Measurements from ENCODE around the gene SCGN. TPM values are rescaled to one million over a fixed set of nuclear protein-coding genes. Genes with fewer than 3 reads are reported as not detected.

Gene SCGN
- total RNA-seq, 2 experiments from 2014 or later = not detected

DNA sequence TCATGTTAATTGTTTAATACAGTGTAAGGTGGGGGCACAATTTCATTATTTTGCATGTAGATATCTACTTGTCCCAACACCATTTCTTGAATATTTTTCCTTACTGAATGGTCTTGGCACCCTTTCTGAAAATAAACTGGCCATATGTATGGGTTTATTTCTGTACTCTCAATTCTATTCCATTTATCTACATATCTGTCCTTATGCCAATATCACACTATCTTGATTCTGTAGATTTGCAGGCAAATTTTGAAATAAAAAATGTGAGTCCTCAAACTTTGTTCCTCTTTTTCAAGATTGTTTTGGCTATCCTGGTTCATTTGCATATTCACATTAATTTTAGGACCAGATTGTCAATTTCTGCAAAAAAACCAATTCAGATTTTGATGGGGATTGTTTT lies 34.8 kb downstream of the SCGN start:
- no peak overlapping the region for H3K4me3 ChIP-seq (ENCODE audit: low read length)
- H3K27me3 ChIP-seq (ENCODE audit: control insufficient read depth in 1 of 2, insufficient read depth in 2 of 2, low read length in 2 of 2) = peaks cover 10 to 15% of the 10 kb centered on the region in 2 experiments
- H3K27me3 Mint-ChIP-seq = peaks cover 42% of the 10 kb centered on the region
- no peak overlapping the region for H3K4me3 Mint-ChIP-seq
- no peak for ATAC-seq (ENCODE audit: poor library complexity)
- no peak overlapping the region for H3K27ac Mint-ChIP-seq
- no peaks in the 10 kb centered on the region for H3K9me3 Mint-ChIP-seq
- CTCF ChIA-PET = no interaction called here
- H3K4me1 ChIP-seq (ENCODE audit: insufficient read depth, low read length) = no peaks in the 10 kb centered on the region
- no peak overlapping the region for H3K27ac ChIP-seq (ENCODE audit: low read depth in 1 of 2, low read length in 2 of 2)
- no peaks in the 10 kb centered on the region for H3K4me1 Mint-ChIP-seq (ENCODE audit: low read depth)
- H3K36me3 ChIP-seq (ENCODE audit: insufficient read depth, low read length) = no peaks in the 10 kb centered on the region
- TF ChIP-seq, protein P1, sequence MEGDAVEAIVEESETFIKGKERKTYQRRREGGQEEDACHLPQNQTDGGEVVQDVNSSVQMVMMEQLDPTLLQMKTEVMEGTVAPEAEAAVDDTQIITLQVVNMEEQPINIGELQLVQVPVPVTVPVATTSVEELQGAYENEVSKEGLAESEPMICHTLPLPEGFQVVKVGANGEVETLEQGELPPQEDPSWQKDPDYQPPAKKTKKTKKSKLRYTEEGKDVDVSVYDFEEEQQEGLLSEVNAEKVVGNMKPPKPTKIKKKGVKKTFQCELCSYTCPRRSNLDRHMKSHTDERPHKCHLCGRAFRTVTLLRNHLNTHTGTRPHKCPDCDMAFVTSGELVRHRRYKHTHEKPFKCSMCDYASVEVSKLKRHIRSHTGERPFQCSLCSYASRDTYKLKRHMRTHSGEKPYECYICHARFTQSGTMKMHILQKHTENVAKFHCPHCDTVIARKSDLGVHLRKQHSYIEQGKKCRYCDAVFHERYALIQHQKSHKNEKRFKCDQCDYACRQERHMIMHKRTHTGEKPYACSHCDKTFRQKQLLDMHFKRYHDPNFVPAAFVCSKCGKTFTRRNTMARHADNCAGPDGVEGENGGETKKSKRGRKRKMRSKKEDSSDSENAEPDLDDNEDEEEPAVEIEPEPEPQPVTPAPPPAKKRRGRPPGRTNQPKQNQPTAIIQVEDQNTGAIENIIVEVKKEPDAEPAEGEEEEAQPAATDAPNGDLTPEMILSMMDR (IDR thresholded peaks at IDR 0.05) = no peak
- H3K36me3 Mint-ChIP-seq (ENCODE audit: low read depth) = no peaks in the 10 kb centered on the region
- no peak for DNase-seq
- intact Hi-C loops (cut with DNase I, micrococcal nuclease) = no loop called here
- POLR2A ChIA-PET = interaction anchor here (0.8 kb wide), 1 partner anchor 14 kb away, joined by 5 read pairs; no protein-coding TSS in a partner anchor
- no peaks in the 10 kb centered on the region for H3K9me3 ChIP-seq (ENCODE audit: control insufficient read depth in 1 of 2, insufficient read depth in 1 of 2, low read length in 2 of 2)

DNA sequence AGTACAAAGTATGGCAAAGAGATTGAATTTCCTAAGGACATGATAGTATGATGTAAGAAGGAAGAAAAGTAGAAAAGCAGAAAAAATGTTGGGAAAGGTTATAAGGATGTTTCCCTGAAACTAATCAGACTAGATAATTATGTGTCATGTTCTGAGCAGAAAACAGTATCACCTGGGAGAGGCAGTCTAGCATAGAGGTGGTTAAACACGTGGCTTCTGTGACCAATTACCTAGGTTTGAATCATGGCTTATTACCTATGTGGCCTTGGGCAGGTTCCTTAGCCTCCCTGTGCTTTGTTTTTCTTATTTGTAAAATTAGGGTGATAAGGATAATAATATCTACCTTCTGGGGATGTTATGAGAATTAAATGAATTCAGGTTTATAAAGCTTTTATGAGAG lies 38.0 kb downstream of the SCGN start:
- POLR2A ChIA-PET = no interaction called here
- no peak overlapping the region for H3K4me3 ChIP-seq (ENCODE audit: low read length)
- H3K27ac ChIP-seq (ENCODE audit: low read depth in 1 of 2, low read length in 2 of 2) = no peak overlapping the region
- Mint-ChIP-seq H3K9me3 (no peaks in the 10 kb centered on the region), H3K27me3 (peaks cover 47% of the 10 kb centered on the region), H3K4me3 (no peak overlapping the region), H3K36me3 (ENCODE audit: low read depth) (no peaks in the 10 kb centered on the region), H3K27ac (no peak overlapping the region), H3K4me1 (ENCODE audit: low read depth) (no peaks in the 10 kb centered on the region)
- intact Hi-C loops (cut with DNase I, micrococcal nuclease) = no loop called here
- ATAC-seq (ENCODE audit: poor library complexity) (no peak), DNase-seq (no peak)
- H3K4me1 ChIP-seq (ENCODE audit: insufficient read depth, low read length) = no peaks in the 10 kb centered on the region
- TF ChIP-seq, protein P1 (IDR thresholded peaks at IDR 0.05) = no peak
- CTCF ChIA-PET = no interaction called here
- no peaks in the 10 kb centered on the region for H3K9me3 ChIP-seq (ENCODE audit: control insufficient read depth in 1 of 2, insufficient read depth in 1 of 2, low read length in 2 of 2)
- H3K27me3 ChIP-seq (ENCODE audit: control insufficient read depth in 1 of 2, insufficient read depth in 2 of 2, low read length in 2 of 2) = peaks cover 5 to 31% of the 10 kb centered on the region in 2 experiments
- H3K36me3 ChIP-seq (ENCODE audit: insufficient read depth, low read length) = no peaks in the 10 kb centered on the region

DNA sequence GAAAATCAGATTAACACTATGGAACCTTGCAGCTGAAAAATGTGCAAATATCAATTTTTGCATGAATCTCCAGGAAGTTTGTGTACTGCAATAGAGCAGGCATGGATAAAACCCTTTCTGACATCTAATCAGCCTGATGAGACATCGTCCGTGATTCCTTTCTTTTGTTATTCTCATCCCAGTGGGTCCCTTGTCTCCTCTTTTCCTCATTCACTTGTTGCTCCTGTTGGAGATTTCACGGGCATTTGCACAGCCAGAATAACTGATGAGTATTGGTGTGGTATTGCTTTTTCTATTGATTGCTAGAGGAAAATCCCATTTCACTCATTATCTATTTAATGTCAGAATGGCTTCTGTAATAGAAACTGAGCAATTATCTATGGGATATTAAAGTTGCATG lies 39.9 kb downstream of the SCGN start:
- no peak overlapping the region for H3K4me3 ChIP-seq (ENCODE audit: low read length)
- no peaks in the 10 kb centered on the region for H3K4me1 ChIP-seq (ENCODE audit: insufficient read depth, low read length)
- H3K9me3 ChIP-seq (ENCODE audit: control insufficient read depth in 1 of 2, insufficient read depth in 1 of 2, low read length in 2 of 2) = no peaks in the 10 kb centered on the region
- peaks cover 5 to 26% of the 10 kb centered on the region in 2 experiments for H3K27me3 ChIP-seq (ENCODE audit: control insufficient read depth in 1 of 2, insufficient read depth in 2 of 2, low read length in 2 of 2)
- Mint-ChIP-seq H3K27me3 (peaks cover 51% of the 10 kb centered on the region), H3K36me3 (ENCODE audit: low read depth) (no peaks in the 10 kb centered on the region), H3K4me3 (no peak overlapping the region), H3K9me3 (no peaks in the 10 kb centered on the region), H3K27ac (no peak overlapping the region), H3K4me1 (ENCODE audit: low read depth) (no peaks in the 10 kb centered on the region)
- POLR2A ChIA-PET = no interaction called here
- H3K27ac ChIP-seq (ENCODE audit: low read depth in 1 of 2, low read length in 2 of 2) = no peak overlapping the region
- no peak for DNase-seq
- intact Hi-C loops (cut with DNase I, micrococcal nuclease) = no loop called here
- H3K36me3 ChIP-seq (ENCODE audit: insufficient read depth, low read length) = no peaks in the 10 kb centered on the region
- no peak for ATAC-seq (ENCODE audit: poor library complexity)
- CTCF ChIA-PET = no interaction called here
- TF ChIP-seq, protein P1 (IDR thresholded peaks at IDR 0.05) = no peak
